NOMO-1 (cell line): ENCODE data around the gene STATH.
"Not testable (repeated sequence)": the region's sequence is repeated elsewhere in the genome, so short reads cannot be mapped to it uniquely, and the experiment has no call there.

ENCODE experiments used
- DNase-seq, 2 experiments: peaks; one replicate each; lab custom pipeline; 2025; ENCODE audit not compliant: unreplicated experiment in 2 of 2; lab: John Stamatoyannopoulos, UW

Gene STATH, protein sequence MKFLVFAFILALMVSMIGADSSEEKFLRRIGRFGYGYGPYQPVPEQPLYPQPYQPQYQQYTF

DNA sequence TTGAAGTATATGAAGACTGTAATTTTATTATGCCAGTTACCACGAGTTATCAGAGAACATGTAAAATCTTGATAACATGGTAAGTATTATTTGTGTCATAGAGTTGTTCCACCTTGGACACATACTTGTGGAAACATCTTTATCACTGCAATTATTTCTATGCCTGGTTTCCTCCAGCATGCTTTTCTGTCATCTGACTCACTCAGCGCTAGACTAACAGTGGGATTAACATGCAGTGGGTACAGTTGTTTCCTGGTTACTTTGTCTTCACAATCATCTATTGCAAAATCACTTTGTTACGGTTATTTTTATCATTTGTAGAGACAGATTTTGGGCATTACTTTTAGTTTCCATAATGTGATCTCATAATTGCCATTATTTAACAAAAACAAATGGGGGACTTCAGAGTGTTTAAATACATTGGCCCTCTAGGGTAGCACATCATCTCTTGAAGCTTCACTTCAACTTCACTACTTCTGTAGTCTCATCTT is at the start of gene STATH:
TSS of gene STATH (plus strand) at position 441 of the 491 bp plus-strand sequence. CDS start 2,472 bp downstream, outside the sequence.
- no peak for DNase-seq

DNA sequence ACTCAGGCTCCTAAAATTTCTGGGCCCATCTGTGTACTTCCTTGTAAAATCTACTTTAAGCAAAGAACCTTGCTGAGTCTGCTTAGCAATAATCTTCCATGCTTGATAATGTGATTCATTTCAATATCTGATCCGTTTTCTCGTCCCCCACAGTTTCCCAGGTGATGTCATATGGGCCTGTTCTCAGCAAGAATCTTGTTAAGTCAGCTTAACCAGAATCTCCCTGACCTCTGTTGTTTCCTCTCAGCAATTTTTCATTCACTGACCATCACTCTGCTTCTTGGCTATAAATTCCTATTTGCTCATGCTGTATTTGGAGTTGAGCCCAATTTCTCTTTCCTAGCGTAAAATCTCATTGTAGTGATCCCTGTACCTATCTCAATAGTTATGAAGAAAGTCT is 44.2 kb upstream of the STATH start:
- DNase-seq, result no peak

DNA sequence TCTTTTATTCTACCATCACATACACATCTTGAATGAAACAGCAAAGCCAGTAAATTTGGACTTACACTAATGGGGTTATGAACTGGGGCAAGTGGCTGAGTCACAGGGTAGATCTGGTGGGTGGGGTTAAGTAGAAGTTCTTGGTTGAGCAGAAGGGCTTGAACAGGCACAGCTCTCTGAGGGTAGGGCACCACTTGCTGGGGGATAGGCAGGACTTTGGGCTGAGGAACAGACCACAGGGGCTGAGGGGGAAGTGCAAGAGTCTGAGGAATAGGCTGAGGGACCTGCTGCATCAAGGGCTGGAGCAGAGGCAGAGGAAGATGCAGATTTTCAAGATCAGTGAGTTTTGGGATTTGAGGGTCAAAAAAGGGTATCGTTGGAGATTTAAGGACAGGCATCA is 38.6 kb upstream of the STATH start:
- no peak for DNase-seq

GRCh38 chr4:69965628-69966027 is 30.1 kb upstream of the STATH start, which contains the start of gene CSN2:
TSS of gene CSN2 (minus strand) at chr4:69965728. CDS start at chr4:69960995, 4,733 bp downstream.
- no peak for DNase-seq

- no peak for DNase-seq
Measured at GRCh38 chr4:69970071-69970470, 25.7 kb upstream of the STATH start.

DNA sequence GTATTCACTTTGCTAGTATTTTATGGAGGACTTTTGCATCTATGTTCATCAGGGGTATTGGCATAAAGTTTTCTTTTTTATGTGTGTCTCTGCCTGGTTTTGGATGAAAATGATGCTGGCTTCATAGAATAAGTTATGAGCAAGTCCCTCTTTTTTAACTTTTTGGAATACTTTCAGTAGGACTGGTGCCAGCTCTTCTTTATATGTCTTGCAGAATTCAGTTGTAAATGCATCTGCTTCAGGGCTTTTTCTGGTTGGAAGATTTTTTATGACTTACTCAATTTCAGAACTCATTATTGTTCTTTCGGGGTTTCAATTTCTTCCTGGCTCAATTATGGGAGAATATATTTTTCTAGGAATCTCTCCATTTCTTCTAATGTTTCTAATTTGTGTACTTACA is 21.1 kb upstream of the STATH start:
- DNase-seq, result no peak

DNA sequence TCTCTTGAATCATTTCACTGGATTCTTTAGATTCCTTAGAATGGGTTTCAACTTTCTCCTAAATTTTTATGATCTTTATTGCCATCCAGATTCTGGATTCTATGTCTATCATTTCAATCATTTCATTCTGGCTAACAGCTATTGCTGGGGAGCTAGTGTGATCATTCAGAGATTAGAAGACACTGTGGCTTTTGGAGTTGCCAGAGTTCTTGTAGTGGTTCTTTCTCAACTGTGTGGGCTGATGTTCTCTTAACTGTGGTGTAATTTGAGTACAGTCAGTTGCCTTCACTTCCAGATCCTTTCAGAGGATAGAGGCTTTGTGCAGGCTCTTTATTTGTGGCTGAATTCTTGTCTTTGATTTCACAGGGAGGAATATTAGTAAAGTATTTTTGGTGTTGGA is 18.2 kb upstream of the STATH start:
- DNase-seq, result no peak

GRCh38 chr4:69984030-69984443 is 11.7 kb upstream of the STATH start:
- no peak for DNase-seq

- DNase-seq, result no peak
Measured at GRCh38 chr4:69986663-69987062, 9.1 kb upstream of the STATH start.

DNA sequence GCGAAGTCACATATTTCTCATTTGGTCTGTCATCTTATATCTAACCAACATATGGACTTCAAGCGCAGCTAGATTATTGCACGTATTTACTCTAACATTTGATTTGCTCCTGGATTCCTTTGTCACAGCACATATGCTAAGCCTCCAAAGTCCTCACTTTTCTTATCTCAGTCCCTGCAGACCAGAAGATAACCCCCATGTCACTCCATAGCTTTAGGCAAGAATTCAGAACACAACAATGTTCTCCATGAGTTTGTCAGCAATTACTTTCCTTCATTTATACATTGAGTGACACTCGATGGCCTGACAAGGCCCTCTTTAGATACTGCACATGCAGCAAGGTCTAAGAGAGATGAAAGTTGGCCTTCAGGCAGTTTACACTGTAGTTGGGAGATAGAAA is 4.8 kb upstream of the STATH start:
- no peak for DNase-seq

DNA sequence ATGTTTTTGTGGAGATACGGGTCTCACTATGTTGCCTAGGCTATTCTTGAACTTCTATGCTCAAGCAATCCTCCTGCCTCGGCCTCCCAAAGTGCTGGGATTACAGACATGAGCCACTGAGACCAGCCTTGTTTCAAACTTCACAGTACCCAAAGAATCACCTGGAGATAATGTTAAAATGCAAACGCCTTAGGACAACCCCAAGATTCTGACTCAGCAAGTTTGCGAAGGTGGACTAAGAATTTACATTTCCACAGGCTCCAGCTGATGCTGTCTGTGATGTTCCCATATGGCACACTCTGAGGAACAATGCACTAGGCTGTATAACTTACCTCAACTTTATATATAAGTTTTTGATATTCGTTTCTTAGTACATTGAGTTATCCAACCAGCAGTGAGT is 984 bp upstream of the STATH start:
- no peak for DNase-seq

DNA sequence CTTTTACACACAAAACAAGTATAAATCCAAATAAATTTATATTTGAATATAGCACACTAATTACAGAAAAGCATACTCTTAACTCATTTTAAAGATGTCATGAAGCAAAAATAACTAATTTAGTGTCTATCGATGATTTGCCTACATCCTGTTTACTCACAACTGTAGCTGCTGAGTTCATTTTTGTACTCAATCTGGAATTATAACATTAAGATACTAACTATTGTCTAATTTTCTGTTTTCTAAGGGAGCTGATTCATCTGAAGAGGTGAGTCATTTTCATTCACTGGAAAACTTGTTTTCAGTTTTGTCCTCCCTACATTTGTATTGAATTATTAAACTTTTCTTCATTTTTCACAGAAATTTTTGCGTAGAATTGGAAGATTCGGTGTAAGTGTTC is 3.7 kb downstream of the STATH start:
- DNase-seq, result no peak

DNA sequence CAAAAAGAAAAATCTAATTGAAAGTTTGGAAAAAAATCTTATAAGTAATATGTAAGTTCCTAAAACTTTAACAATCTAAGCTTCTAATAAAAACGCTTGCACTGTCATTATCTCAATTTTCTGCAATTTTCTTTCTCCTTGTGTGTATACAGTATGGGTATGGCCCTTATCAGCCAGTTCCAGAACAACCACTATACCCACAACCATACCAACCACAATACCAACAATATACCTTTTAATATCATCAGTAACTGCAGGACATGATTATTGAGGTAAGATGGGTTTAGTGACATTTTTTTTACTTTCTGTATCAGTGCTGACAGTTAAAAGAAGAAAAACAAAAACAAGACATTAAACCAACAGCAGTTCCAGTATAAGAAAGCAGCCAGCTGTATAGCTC is 4.9 kb downstream of the STATH start:
- DNase-seq, result no peak

DNA sequence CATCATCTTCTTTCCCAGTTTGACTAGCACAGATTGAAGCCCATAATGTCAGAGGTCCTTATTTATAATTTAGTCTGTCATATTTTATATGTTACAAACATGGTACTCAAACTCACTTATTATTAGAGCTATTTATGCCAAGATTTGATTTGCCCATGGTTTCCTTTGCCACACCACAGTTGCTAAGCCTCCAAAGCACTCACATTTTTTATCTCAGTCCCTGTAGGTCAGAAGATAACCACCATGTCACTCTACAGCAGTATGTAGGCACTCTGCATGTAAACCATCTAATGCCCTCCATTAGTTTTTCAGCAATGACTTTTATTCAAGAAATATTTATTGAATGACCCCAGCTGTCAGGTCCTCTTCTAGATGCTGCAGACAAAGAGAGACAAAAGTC is 6.7 kb downstream of the STATH start:
- no peak for DNase-seq

DNA sequence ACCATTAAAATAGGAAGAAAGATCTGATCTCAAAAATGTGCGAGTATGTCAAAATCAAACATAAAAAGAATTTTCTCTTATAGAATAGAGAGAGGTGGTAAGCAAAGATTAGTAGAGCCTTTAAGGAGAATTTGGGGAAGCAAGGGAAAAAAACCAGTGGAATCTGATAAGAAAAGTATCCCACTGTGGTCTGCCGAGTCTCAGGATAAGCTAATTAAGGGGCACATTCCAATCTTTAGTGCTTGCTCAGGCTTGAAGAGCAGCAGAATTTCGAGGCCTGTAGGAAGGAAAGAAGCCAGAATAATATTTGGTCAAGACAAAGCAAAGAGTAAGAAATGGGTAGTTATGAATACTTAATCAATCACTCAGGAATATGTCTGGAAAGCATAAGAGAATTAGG is 13.0 kb downstream of the STATH start:
- DNase-seq, result no peak

DNA sequence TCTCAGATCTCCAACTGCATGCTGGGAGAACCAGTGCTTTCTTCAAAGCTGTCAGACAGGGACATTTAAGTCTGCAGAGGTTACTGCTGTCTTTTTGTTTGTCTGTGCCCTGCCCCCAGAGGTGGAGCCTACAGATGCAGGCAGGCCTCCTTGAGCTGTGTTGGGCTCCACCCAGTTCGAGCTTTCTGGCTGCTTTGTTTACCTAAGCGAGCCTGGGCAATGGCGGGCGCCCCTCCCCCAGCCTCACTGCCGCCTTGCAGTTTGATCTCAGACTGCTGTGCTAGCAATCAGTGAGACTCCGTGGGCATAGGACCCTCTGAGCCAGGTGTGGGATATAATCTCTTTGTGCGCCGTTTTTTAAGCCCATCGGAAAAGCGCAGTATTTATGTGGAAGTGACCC is 23.2 kb downstream of the STATH start:
- DNase-seq, result not testable (repeated sequence)

DNA sequence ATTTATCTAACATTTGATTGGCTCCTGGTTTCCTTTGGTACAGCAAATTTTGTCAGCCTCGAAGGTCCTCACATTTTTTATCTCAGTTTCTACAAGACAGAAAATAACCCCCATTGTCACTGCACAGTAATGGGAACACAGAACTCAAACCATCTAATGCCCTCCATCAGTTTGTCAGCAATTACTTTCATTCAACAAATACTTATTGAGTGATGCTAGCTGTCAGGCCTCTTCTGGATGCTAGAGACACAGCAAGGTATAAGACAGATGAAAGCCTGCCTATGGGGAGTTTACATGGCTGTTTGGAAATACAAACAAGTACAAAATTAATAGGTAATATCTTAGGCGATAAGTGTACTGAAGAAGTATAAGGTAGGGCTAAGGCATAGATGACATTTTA is 27.5 kb downstream of the STATH start:
- DNase-seq, result no peak

DNA sequence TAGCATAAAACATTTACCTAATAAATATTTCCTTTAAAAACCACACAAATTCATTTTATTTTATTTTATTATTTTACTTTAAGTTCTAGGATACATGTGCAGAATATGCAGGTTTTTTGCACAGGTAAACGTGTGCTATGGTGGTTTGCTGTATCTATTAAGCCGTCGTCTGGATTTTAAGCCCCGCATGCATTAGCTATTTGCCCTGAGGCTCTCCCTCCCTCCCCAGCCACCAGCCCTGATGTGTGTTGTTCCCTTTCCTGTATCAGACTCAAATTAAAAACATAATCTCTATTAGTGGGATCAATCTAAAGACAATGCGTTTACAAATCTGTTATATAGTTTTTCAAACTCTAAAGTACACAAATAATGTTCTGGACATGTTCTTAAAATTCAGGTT is 31.2 kb downstream of the STATH start:
- no peak for DNase-seq

DNA sequence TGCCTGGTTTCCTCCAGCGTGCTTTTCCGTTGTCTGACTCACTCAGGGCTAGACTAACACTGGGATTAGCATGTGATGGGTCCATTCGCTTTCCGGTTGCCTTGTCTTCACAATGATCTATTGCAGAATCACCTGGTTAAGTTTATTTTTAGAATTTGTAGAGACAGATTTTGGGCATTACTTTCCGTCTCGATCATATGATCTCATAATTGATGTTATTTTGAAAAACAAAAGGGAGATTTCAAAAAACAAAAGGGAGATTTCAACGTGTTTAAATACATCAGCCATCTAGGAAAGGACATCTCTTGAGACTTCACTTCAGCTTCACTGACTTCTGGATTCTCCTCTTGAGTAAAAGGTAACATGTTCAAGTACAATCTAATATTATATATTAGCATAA is 32.4 kb downstream of the STATH start, which contains the start of gene HTN3:
TSS of gene HTN3 (plus strand) at position 301 of the 400 bp plus-strand sequence. CDS start 2,282 bp downstream, outside the sequence.
- not testable (repeated sequence) for DNase-seq

DNA sequence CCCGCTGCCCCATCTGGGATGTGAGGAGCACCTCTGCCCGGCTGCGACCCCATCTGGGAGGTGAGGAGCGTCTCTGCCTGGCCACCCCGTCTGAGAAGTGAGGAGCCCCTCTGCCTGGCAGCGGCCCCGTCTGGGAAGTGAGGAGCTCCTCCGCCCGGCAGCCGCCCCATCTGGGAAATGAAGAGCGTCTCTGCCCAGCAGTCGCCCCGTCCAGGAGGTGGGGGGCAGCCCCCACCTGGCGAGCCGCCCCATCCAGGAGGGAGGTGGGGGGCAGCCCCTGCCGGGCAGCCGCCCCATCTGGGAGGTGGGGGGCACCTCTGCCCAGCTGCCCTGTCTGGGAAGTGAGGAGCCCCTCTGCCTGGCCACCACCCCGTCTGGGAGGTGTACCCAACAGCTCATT is 41.8 kb downstream of the STATH start:
- DNase-seq, result not testable (repeated sequence)

DNA sequence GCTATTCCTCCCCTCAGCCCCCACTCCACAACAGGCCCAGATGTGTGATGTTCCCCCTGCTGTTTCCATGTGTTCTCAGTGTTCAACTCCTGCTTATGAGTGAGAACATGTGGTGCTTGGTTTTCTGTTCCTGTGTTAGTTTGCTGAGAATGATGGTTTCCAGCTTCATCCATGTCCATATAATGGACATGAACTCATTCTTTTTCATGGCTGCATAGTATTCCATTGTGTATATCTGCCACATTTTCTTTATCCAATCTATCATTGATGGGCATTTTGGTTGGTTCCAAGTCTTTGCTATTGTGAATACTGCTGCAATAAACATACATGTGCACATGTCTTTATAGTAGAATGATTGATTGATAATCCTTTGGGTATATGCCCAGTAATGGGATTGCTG is 44.2 kb downstream of the STATH start:
- DNase-seq, result not testable (repeated sequence)

GRCh38 chr4:70041652-70042286 is 46.0 kb downstream of the STATH start:
- DNase-seq, result no peak

DNA sequence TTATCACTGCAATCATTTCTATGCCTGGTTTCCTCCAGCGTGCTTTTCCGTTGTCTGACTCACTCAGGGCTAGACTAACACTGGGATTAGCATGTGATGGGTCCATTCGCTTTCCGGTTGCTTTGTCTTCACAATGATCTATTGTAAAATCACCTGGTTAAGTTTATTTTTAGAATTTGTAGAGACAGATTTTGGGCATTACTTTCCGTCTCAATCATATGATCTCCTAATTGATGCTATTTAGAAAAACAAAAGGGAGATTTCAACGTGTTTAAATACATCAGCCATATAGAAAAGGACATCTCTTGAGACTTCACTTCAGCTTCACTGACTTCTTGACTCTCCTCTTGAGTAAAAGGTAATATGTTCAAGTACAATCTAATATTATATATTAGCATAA is 54.4 kb downstream of the STATH start, which contains the start of gene HTN1:
TSS of gene HTN1 (plus strand) at position 301 of the 400 bp plus-strand sequence. CDS start 2,639 bp downstream, outside the sequence.
- DNase-seq, result not testable (repeated sequence)
